ENCODE data around the gene KLHL8.
"Not testable (repeated sequence)": the region's sequence is repeated elsewhere in the genome, so short reads cannot be mapped to it uniquely, and the experiment has no call there.

The KLHL8 gene

DNA sequence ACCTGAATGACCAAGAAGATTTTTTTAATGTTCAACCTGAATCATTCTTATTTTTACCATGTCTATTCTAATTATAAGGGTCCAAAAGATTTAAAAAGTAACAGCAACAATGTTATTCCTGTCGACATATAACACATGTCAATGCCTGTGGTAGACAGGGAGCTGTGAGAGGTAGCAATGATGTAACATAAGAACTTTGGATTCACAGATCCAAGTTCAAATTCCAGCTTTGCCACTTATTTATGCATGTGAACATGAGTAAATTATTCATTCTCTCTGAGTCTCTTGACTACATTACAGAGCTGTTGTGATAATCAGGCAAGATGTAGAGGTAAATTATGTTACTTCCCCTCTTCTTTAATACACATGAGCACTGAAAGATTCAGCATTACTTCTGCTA is 54.5 kb downstream of the KLHL8 start:
- Histone ChIP-seq H3K27ac (ENCODE audit: low read depth, low read length) (no peak overlapping the region), H3K4me3 (ENCODE audit: low read depth in 1 of 2, low read length in 2 of 2) (no peak overlapping the region), H3K9ac (ENCODE audit: low read length) (no peak overlapping the region), H3K27me3 (ENCODE audit: control insufficient read depth in 1 of 2, insufficient read depth in 2 of 2, low read length in 2 of 2) (no peaks in the 10 kb centered on the region), H3K36me3 (ENCODE audit: insufficient read depth, low read length) (peaks cover 6% of the 10 kb centered on the region), H3K4me1 (ENCODE audit: insufficient read depth, low read length) (no peaks in the 10 kb centered on the region), H3K9me3 (ENCODE audit: low read length) (no peaks in the 10 kb centered on the region)

DNA sequence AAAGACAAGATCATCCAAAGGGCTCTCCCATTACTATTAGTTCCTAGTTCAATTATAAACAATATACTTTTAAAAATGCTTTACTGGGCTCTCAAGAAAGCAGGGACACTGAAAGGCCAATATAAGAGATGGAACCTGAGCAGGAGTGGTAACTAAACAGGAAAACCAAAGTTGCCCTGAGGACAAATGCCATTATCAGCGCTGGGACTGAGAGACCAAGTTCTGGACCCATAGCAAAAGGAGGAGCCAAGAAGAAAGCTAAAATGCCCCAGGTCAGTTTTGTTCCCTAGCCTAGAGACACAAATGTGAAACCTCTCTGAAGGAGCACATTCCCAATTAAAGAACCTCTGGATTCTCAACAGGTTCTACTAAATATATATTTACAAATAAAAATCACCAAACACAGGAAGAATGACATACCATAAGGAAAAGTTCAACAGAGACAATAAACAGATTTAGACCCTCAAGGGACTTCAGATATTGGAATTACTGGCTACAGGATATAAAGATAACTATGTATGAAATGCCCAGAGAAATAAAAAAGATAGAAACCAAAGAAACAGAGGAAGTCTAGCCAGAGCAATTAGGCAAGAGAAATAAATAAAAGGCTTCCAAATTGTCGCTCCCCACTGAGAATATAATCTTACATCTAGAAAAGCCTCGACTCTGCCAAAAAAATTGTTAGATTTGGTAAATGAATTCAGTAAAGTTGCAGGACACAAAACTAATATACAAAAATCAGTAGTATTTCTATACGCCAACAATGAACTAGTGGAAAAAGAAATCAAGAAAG is 67.1 kb downstream of the KLHL8 start:
- H3K9me3 ChIP-seq (ENCODE audit: low read length), result no peaks in the 10 kb centered on the region
- H3K36me3 ChIP-seq (ENCODE audit: insufficient read depth, low read length), result no peaks in the 10 kb centered on the region
- H3K9ac ChIP-seq (ENCODE audit: low read length), result no peak overlapping the region
- peaks cover 19% of the 10 kb centered on the region for H3K4me1 ChIP-seq (ENCODE audit: insufficient read depth, low read length)
- no peaks in the 10 kb centered on the region for H3K27me3 ChIP-seq (ENCODE audit: control insufficient read depth in 1 of 2, insufficient read depth in 2 of 2, low read length in 2 of 2)
- H3K4me3 ChIP-seq (ENCODE audit: low read depth in 1 of 2, low read length in 2 of 2), result no peak overlapping the region
- no peak overlapping the region for H3K27ac ChIP-seq (ENCODE audit: low read depth, low read length)

DNA sequence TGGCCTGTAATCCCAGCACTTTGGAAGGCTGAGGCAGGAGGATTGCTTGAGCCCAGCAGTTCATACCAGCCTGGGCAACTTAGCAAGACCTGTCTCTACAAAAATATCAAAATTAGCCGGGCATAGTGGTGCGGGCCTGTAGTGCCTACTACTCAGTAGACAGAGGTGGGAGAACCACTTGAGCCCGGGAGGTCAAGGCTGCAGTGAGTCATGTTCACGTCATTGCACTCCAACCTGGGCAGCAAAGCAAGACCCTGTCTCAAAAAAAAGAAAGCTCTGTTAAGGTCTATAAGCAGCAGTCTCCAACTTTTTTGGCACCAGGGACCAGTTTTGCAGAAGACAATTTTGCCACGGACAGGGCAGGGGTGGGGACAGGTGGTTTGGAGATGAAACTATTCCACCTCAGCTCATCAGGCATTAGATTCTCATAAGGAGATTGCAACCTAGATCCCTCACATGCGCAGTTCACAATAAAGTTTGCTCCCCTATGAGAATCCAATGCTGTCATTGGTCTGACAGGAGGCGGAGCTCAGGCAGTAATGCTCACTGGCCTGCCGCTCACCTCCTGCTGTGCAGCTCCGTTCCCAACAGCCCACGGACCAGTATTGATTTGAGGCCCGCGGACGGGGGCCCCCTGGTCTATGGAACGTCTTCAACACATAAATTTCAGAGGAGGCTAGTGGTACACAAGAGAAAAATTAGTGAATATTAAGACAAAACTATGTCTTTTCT is 67.9 kb downstream of the KLHL8 start:
- Histone ChIP-seq H3K36me3 (ENCODE audit: insufficient read depth, low read length) (no peaks in the 10 kb centered on the region), H3K27me3 (ENCODE audit: control insufficient read depth in 1 of 2, insufficient read depth in 2 of 2, low read length in 2 of 2) (no peaks in the 10 kb centered on the region), H3K27ac (ENCODE audit: low read depth, low read length) (no peak overlapping the region), H3K9me3 (ENCODE audit: low read length) (no peaks in the 10 kb centered on the region), H3K4me3 (ENCODE audit: low read depth in 1 of 2, low read length in 2 of 2) (no peak overlapping the region), H3K9ac (ENCODE audit: low read length) (no peak overlapping the region), H3K4me1 (ENCODE audit: insufficient read depth, low read length) (peaks cover 19% of the 10 kb centered on the region)

DNA sequence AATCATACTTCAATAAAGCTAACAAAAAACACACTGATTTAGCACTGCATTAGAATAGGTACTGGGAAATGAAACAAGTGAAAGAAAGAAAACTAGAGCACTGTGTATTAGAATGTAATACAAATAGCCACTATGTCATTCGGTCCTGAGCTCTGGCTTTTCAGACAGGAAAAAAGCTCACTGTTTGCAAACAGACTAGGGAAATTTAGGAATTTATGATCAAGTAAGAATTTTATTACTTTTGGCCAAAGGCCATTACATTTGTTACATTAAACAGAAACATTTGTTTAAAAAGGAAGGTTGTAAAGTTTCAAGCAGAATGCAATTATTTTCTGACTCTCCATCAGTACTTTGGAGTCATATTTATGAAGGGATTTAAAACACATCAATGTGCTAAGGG is 68.7 kb downstream of the KLHL8 start:
- H3K4me1 ChIP-seq (ENCODE audit: insufficient read depth, low read length), result peaks cover 19% of the 10 kb centered on the region
- H3K36me3 ChIP-seq (ENCODE audit: insufficient read depth, low read length), result no peaks in the 10 kb centered on the region
- H3K9ac ChIP-seq (ENCODE audit: low read length), result no peak overlapping the region
- no peaks in the 10 kb centered on the region for H3K27me3 ChIP-seq (ENCODE audit: control insufficient read depth in 1 of 2, insufficient read depth in 2 of 2, low read length in 2 of 2)
- no peaks in the 10 kb centered on the region for H3K9me3 ChIP-seq (ENCODE audit: low read length)
- H3K4me3 ChIP-seq (ENCODE audit: low read depth in 1 of 2, low read length in 2 of 2), result no peak overlapping the region
- H3K27ac ChIP-seq (ENCODE audit: low read depth, low read length), result no peak overlapping the region

DNA sequence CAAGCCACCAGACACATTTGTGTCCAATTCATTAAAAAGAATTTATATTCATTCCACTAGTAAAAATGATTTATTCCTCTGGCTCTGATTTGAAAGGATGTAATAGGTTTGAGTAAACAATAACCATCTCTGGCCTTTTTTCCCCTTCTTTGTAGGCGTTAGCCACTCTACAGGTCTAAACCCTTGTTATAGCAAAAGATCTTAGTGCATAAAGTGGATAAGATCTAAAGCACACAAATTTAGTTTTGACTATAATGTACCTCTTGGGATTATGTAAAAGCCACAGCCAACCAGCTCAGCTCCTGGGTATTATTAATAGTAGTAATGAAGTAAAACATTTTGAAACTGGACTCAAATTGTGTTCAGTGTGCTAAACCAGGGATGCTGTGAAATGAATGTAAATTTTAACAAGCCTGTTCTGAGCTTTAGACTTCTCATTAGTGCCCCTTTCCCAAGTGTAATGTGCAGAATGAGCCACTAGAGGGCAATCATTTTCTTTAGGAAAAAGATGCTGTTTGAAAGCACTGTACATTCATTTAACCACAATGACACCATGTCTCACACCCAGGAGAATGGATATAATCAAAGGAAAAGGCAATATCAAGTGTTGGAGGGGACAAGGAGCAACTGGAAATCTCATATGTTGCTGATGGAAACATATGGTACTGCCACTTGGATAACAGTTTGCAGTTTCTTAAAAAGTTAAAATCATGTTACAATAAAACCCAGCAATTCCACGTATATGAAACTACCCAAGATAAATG is 69.7 kb downstream of the KLHL8 start:
- Histone ChIP-seq H3K4me3 (ENCODE audit: low read depth in 1 of 2, low read length in 2 of 2) (no peak overlapping the region), H3K27ac (ENCODE audit: low read depth, low read length) (peak overlapping the region; percentile 48), H3K36me3 (ENCODE audit: insufficient read depth, low read length) (no peaks in the 10 kb centered on the region)

DNA sequence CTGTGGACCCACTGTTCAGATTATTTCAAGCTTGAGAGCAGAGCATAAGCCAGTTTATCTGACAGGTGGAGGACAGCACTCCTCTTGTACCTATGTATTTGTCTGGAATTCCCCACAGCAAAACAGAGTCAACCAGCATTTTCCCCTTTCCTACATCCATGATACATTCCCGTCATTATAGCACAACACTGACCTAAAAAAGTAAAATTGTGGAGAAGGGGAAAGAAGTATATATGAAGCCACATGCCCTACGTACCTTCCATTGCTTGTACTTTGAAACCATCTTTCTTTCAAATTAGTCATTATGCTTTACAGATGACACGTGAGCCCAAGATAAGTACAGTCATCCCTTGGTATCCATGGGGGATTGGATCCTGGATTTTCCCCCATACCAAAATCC is 73.3 kb downstream of the KLHL8 start:
- H3K27ac ChIP-seq (ENCODE audit: low read depth, low read length), result no peak overlapping the region
- H3K4me3 ChIP-seq (ENCODE audit: low read depth in 1 of 2, low read length in 2 of 2), result no peak overlapping the region
- peaks cover 5% of the 10 kb centered on the region for H3K36me3 ChIP-seq (ENCODE audit: insufficient read depth, low read length)
- peaks cover 19% of the 10 kb centered on the region for H3K4me1 ChIP-seq (ENCODE audit: insufficient read depth, low read length)
- H3K9me3 ChIP-seq (ENCODE audit: low read length), result no peaks in the 10 kb centered on the region
- H3K27me3 ChIP-seq (ENCODE audit: control insufficient read depth in 1 of 2, insufficient read depth in 2 of 2, low read length in 2 of 2), result no peaks in the 10 kb centered on the region
- no peak overlapping the region for H3K9ac ChIP-seq (ENCODE audit: low read length)

More for the DNA sequence above, 69.7 kb downstream of the KLHL8 start:
- no peaks in the 10 kb centered on the region for H3K9me3 ChIP-seq (ENCODE audit: low read length)
- no peak overlapping the region for H3K9ac ChIP-seq (ENCODE audit: low read length)
- peaks cover 19% of the 10 kb centered on the region for H3K4me1 ChIP-seq (ENCODE audit: insufficient read depth, low read length)
- no peaks in the 10 kb centered on the region for H3K27me3 ChIP-seq (ENCODE audit: control insufficient read depth in 1 of 2, insufficient read depth in 2 of 2, low read length in 2 of 2)

DNA sequence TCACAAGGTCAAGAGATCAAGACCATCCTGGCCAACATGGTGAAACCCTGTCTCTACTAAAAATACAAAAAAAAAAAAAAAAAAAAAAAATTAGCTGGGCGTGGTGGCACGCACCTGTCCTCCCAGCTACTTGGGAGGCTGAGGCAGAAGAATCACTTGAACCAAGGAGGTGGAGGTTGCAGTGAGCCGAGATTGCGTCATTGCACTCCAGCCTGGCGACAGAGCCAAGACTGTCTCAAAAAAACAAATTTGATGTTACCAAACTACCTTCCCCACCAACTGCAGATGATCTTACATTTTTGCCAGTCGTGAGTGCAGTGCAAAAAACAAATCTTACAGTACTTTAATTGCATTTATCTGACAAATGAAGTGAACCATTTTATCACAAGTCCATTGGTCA is 74.5 kb downstream of the KLHL8 start:
- H3K27me3 ChIP-seq (ENCODE audit: control insufficient read depth in 1 of 2, insufficient read depth in 2 of 2, low read length in 2 of 2); H3K27ac ChIP-seq (ENCODE audit: low read depth, low read length): not testable (repeated sequence)

DNA sequence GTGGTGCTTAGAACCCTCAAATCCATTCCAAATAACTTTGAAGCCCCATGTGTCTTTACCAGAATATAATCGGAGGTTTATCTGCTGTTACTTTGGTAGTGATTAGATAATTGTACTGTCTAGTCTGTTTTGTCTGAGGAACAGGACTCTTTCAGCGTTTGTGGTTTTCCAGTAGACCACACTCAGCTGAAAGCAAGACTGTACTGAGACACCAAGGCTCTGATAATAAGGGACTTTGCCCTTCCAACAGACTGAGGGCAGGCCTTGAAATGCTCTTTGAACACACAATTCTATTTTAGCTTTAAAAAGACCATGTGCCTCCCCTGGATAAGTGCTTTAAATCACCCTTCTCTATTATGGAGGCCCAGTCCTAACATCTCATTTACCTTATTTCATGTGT is 76.1 kb downstream of the KLHL8 start:
- Histone ChIP-seq H3K9me3 (ENCODE audit: low read length) (no peaks in the 10 kb centered on the region), H3K36me3 (ENCODE audit: insufficient read depth, low read length) (peaks cover 23% of the 10 kb centered on the region), H3K27me3 (ENCODE audit: control insufficient read depth in 1 of 2, insufficient read depth in 2 of 2, low read length in 2 of 2) (no peaks in the 10 kb centered on the region), H3K4me1 (ENCODE audit: insufficient read depth, low read length) (no peaks in the 10 kb centered on the region), H3K9ac (ENCODE audit: low read length) (no peak overlapping the region), H3K4me3 (ENCODE audit: low read depth in 1 of 2, low read length in 2 of 2) (no peak overlapping the region), H3K27ac (ENCODE audit: low read depth, low read length) (no peak overlapping the region)

More for the DNA sequence above, 74.5 kb downstream of the KLHL8 start:
- H3K4me3 ChIP-seq (ENCODE audit: low read depth in 1 of 2, low read length in 2 of 2); H3K4me1 ChIP-seq (ENCODE audit: insufficient read depth, low read length); H3K9ac ChIP-seq (ENCODE audit: low read length); H3K9me3 ChIP-seq (ENCODE audit: low read length): not testable (repeated sequence)
- peaks cover 16% of the 10 kb centered on the region for H3K36me3 ChIP-seq (ENCODE audit: insufficient read depth, low read length)

DNA sequence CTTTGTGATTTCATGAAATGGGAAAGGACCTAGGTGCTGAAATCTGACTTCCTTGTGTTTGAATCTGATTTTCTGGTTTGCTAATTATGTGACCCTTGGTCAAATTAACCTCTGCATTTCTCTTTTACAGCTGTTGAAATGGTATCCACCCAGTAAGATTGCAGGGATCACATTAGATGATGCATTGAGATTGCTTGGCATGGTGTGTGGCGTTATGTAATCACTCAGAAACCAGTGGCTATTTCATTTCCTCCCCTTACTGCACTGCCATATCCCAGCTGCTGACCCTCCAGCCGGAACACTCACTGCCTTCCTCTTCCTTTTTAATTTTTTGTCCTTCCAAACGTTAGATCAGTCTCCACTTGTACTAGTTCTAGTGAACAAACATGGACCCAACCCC is 79.0 kb downstream of the KLHL8 start:
- Histone ChIP-seq H3K4me1 (ENCODE audit: insufficient read depth, low read length) (no peaks in the 10 kb centered on the region), H3K27me3 (ENCODE audit: control insufficient read depth in 1 of 2, insufficient read depth in 2 of 2, low read length in 2 of 2) (no peaks in the 10 kb centered on the region), H3K27ac (ENCODE audit: low read depth, low read length) (no peak overlapping the region), H3K36me3 (ENCODE audit: insufficient read depth, low read length) (peaks cover 33% of the 10 kb centered on the region), H3K9me3 (ENCODE audit: low read length) (no peaks in the 10 kb centered on the region), H3K9ac (ENCODE audit: low read length) (no peak overlapping the region), H3K4me3 (ENCODE audit: low read depth in 1 of 2, low read length in 2 of 2) (no peak overlapping the region)

DNA sequence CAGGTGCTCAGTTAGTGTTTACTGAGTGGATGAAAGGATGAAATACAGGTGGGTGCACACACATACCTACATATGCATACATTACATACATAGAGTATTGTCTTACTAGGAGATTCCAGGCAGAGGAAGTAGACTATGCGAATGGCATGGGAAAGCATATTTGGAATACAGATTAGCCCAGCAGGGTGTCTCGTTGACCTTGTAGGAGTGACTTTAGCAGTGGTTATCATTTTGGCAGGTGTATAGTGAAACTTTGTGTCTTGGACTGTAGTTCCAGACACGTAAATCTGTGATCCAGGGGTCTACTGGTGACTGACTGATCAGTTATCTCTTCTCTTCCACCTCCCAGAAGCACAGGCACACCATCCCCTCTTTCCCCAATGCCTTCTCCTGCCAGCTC is 86.3 kb downstream of the KLHL8 start:
- peaks cover 73% of the 10 kb centered on the region for H3K36me3 ChIP-seq (ENCODE audit: insufficient read depth, low read length)
- H3K9ac ChIP-seq (ENCODE audit: low read length), result no peak overlapping the region
- no peaks in the 10 kb centered on the region for H3K27me3 ChIP-seq (ENCODE audit: control insufficient read depth in 1 of 2, insufficient read depth in 2 of 2, low read length in 2 of 2)
- no peak overlapping the region for H3K27ac ChIP-seq (ENCODE audit: low read depth, low read length)
- H3K4me3 ChIP-seq (ENCODE audit: low read depth in 1 of 2, low read length in 2 of 2), result no peak overlapping the region
- no peaks in the 10 kb centered on the region for H3K4me1 ChIP-seq (ENCODE audit: insufficient read depth, low read length)
- no peaks in the 10 kb centered on the region for H3K9me3 ChIP-seq (ENCODE audit: low read length)

DNA sequence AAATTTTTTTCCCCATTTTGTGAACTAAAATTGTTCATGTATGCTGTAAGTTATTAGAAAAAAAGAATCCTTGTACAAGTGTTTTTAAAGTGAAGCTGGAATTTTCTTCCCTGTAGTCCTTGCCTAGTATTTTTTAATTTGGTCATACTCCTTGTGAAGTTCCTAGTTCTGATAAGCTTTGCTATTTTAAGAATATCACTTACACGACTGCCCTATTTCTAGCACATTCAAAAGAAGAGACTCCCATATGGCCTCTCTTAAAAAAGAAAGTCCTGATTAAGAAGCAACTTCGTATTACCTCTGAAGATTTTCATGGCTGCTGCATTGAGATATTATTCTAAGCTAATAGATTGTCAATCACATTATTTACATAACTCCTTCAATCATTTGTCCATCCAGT is 87.2 kb downstream of the KLHL8 start:
- Histone ChIP-seq H3K27me3 (ENCODE audit: control insufficient read depth in 1 of 2, insufficient read depth in 2 of 2, low read length in 2 of 2) (no peaks in the 10 kb centered on the region), H3K4me3 (ENCODE audit: low read depth in 1 of 2, low read length in 2 of 2) (no peak overlapping the region), H3K36me3 (ENCODE audit: insufficient read depth, low read length) (peaks cover 83% of the 10 kb centered on the region), H3K9ac (ENCODE audit: low read length) (no peak overlapping the region), H3K9me3 (ENCODE audit: low read length) (no peaks in the 10 kb centered on the region), H3K4me1 (ENCODE audit: insufficient read depth, low read length) (no peaks in the 10 kb centered on the region), H3K27ac (ENCODE audit: low read depth, low read length) (no peak overlapping the region)
